ENCODE data around the gene ADIG.

Gene ADIG

GRCh38 chr20:38635721-38636288 lies 54.8 kb downstream of the ADIG start:
- TF ChIP-seq CTCF (IDR thresholded peaks at IDR 0.05; ENCODE audit: low read depth, low read length, missing control alignments), result no peak
- DNase-seq (ENCODE audit: low read depth), result no peak
- in situ Hi-C loops (cut with HindIII; ENCODE audit: low sequenced_read_pairs), result no loop called here

More at GRCh38 chr20:38635721-38636288, 54.8 kb downstream of the ADIG start:
- no peak overlapping the region for H3K4me3 ChIP-seq (ENCODE audit: low read depth, low read length)
